ENCODE data around the gene SLC6A16.
"Not testable (repeated sequence)": the region's sequence is repeated elsewhere in the genome, so short reads cannot be mapped to it uniquely, and the experiment has no call there.

SLC6A16 gene

GRCh38 chr19:49333811-49334288 lies 8.9 kb upstream of the SLC6A16 start:
- no peak overlapping the region for H2AFZ ChIP-seq (ENCODE audit: low read depth, low read length)
- peak overlapping the region; percentile 99 for H3K9ac ChIP-seq (ENCODE audit: low read length)
- no peaks in the 10 kb centered on the region for H3K27me3 ChIP-seq (ENCODE audit: low read depth, low read length)
- H3K79me2 ChIP-seq (ENCODE audit: low read length): peaks cover 71% of the 10 kb centered on the region
- H3K9me3 ChIP-seq (ENCODE audit: insufficient read depth, low read length): no peaks in the 10 kb centered on the region
- H3K27ac ChIP-seq (ENCODE audit: low read length): peak overlapping the region; percentile 99
- no peak for TF ChIP-seq CTCF (IDR thresholded peaks at IDR 0.05; ENCODE audit: low read depth, low read length)
- TF ChIP-seq EZH2phosphoT487 (IDR thresholded peaks at IDR 0.05; ENCODE audit: low read depth): no peak
- peak overlapping the region; percentile 100 for H3K4me2 ChIP-seq (ENCODE audit: low read length)
- H3K36me3 ChIP-seq (replicated peaks; ENCODE audit: low read depth, low read length): peaks cover 35% of the 10 kb centered on the region
- H3K4me3 ChIP-seq (ENCODE audit: low read length): peak overlapping the region; percentile 90
- peaks cover 89% of the 10 kb centered on the region for H3K4me1 ChIP-seq (ENCODE audit: low read length)
- peaks cover 16% of the 10 kb centered on the region for H4K20me1 ChIP-seq (ENCODE audit: insufficient read depth, low read length)

GRCh38 chr19:49333418-49333805 lies 8.4 kb upstream of the SLC6A16 start:
- Histone ChIP-seq H4K20me1 (ENCODE audit: insufficient read depth, low read length) (peaks cover 12% of the 10 kb centered on the region), H3K4me3 (ENCODE audit: low read length) (peak overlapping the region; percentile 69), H3K27me3 (ENCODE audit: low read depth, low read length) (no peaks in the 10 kb centered on the region), H3K9ac (ENCODE audit: low read length) (peak overlapping the region; percentile 97), H3K36me3 (replicated peaks; ENCODE audit: low read depth, low read length) (peaks cover 31% of the 10 kb centered on the region), H3K4me2 (ENCODE audit: low read length) (peak overlapping the region; percentile 100), H3K79me2 (ENCODE audit: low read length) (peaks cover 72% of the 10 kb centered on the region), H3K27ac (ENCODE audit: low read length) (peak overlapping the region; percentile 99), H3K4me1 (ENCODE audit: low read length) (peaks cover 89% of the 10 kb centered on the region), H2AFZ (ENCODE audit: low read depth, low read length) (no peak overlapping the region), H3K9me3 (ENCODE audit: insufficient read depth, low read length) (no peaks in the 10 kb centered on the region)
- no peak for TF ChIP-seq CTCF (IDR thresholded peaks at IDR 0.05; ENCODE audit: low read depth, low read length)
- TF ChIP-seq EZH2phosphoT487 (IDR thresholded peaks at IDR 0.05; ENCODE audit: low read depth): no peak

GRCh38 chr19:49332691-49333417 lies 7.9 kb upstream of the SLC6A16 start:
- H3K36me3 ChIP-seq (replicated peaks; ENCODE audit: low read depth, low read length): peaks cover 25% of the 10 kb centered on the region
- H3K9ac ChIP-seq (ENCODE audit: low read length): peak overlapping the region; percentile 97
- not testable (repeated sequence) for H3K27me3 ChIP-seq (ENCODE audit: low read depth, low read length); H4K20me1 ChIP-seq (ENCODE audit: insufficient read depth, low read length); H3K9me3 ChIP-seq (ENCODE audit: insufficient read depth, low read length); H2AFZ ChIP-seq (ENCODE audit: low read depth, low read length)
- peak overlapping the region; percentile 100 for H3K4me2 ChIP-seq (ENCODE audit: low read length)
- H3K4me3 ChIP-seq (ENCODE audit: low read length): peak overlapping the region; percentile 69
- peak overlapping the region; percentile 99 for H3K27ac ChIP-seq (ENCODE audit: low read length)
- H3K79me2 ChIP-seq (ENCODE audit: low read length): peaks cover 67% of the 10 kb centered on the region
- H3K4me1 ChIP-seq (ENCODE audit: low read length): peaks cover 89% of the 10 kb centered on the region

GRCh38 chr19:49331616-49332055 lies 6.6 kb upstream of the SLC6A16 start:
- H3K4me3 ChIP-seq (ENCODE audit: low read length): peak overlapping the region; percentile 53
- 0 out of 2 replicates have a peak, but pooled peaks have one; percentile 3 for TF ChIP-seq CTCF (IDR thresholded peaks at IDR 0.05; ENCODE audit: low read depth, low read length)
- TF ChIP-seq EZH2phosphoT487 (IDR thresholded peaks at IDR 0.05; ENCODE audit: low read depth): no peak
- peaks cover 89% of the 10 kb centered on the region for H3K4me1 ChIP-seq (ENCODE audit: low read length)
- H3K27ac ChIP-seq (ENCODE audit: low read length): peak overlapping the region; percentile 99
- no peaks in the 10 kb centered on the region for H4K20me1 ChIP-seq (ENCODE audit: insufficient read depth, low read length)
- peaks cover 5% of the 10 kb centered on the region; the same call in 1 of the 2 replicates for H3K9me3 ChIP-seq (ENCODE audit: insufficient read depth, low read length)
- peaks cover 55% of the 10 kb centered on the region for H3K79me2 ChIP-seq (ENCODE audit: low read length)
- peaks cover 20% of the 10 kb centered on the region for H3K36me3 ChIP-seq (replicated peaks; ENCODE audit: low read depth, low read length)
- peak overlapping the region; percentile 97 for H3K9ac ChIP-seq (ENCODE audit: low read length)
- peak overlapping the region; percentile 100 for H3K4me2 ChIP-seq (ENCODE audit: low read length)
- no peak overlapping the region for H2AFZ ChIP-seq (ENCODE audit: low read depth, low read length)
- no peaks in the 10 kb centered on the region for H3K27me3 ChIP-seq (ENCODE audit: low read depth, low read length)

GRCh38 chr19:49331187-49331586 lies 6.2 kb upstream of the SLC6A16 start:
- not testable (repeated sequence) for H3K27me3 ChIP-seq (ENCODE audit: low read depth, low read length); H4K20me1 ChIP-seq (ENCODE audit: insufficient read depth, low read length); H3K9me3 ChIP-seq (ENCODE audit: insufficient read depth, low read length); H2AFZ ChIP-seq (ENCODE audit: low read depth, low read length)
- Histone ChIP-seq H3K4me2 (ENCODE audit: low read length) (peak overlapping the region; percentile 61), H3K4me1 (ENCODE audit: low read length) (peaks cover 89% of the 10 kb centered on the region), H3K27ac (ENCODE audit: low read length) (peak overlapping the region; percentile 99), H3K4me3 (ENCODE audit: low read length) (peak overlapping the region; percentile 53), H3K79me2 (ENCODE audit: low read length) (peaks cover 51% of the 10 kb centered on the region), H3K9ac (ENCODE audit: low read length) (peak overlapping the region; percentile 42), H3K36me3 (replicated peaks; ENCODE audit: low read depth, low read length) (peaks cover 16% of the 10 kb centered on the region)
